SK-N-SH (cell line): ENCODE measurements around the gene PTGFRN. TPM values are rescaled to one million over a fixed set of nuclear protein-coding genes. Genes with fewer than 3 reads are reported as not detected.

Experiments used
- CTCF ChIA-PET: fragments of 300-600, 350-600 bp; formaldehyde crosslinking; extraction: SDS; loops from one replicate; lab custom pipeline; 2021; lab: Yijun Ruan, JAX
- POLR2A ChIA-PET: fragments of 350-600 bp; sonication (Branson Sonifier 250); formaldehyde crosslinking; extraction: SDS; loops from one replicate; lab custom pipeline; 2020; ENCODE audit warnings: antibody characterized with exemption, inconsistent platforms; lab: Yijun Ruan, JAX
- DNase-seq: peaks from one replicate; pipeline ENCODE4 v3.0.0; 2012
- H2AFZ ChIP-seq: fragments of 200-600 bp; sonication (generic); 2 replicates; pipeline ENCODE4 v1.8.1; 2016; ENCODE audit warnings: antibody characterized with exemption, mild to moderate bottlenecking, low read depth
- H3F3A ChIP-seq: fragments of 200-600 bp; sonication (generic); replicated peaks from 2 replicates; pipeline ENCODE3; 2016; ENCODE audit warnings: antibody characterized with exemption, mild to moderate bottlenecking; ENCODE audit not compliant: insufficient read depth
- H3K27ac ChIP-seq, 2 experiments: fragments of 200-500 bp in 1 of 2; fragments of 200-600 bp in 1 of 2; sonication (Bioruptor generic) in 1 of 2; sonication (generic), shearing (Covaris generic) in 1 of 2; 2 replicates each; pipeline versions ENCODE4 v1.5.1 to v1.6.1; 2014 to 2016; ENCODE audit warnings: low read depth in 2 of 2, inconsistent platforms in 1 of 2, low read length in 1 of 2, mild to moderate bottlenecking in 1 of 2, mixed read lengths in 1 of 2
- H3K27me3 ChIP-seq: fragments of 200-600 bp; sonication (generic), shearing (Covaris generic); 2 replicates; pipeline ENCODE4 v1.6.1; 2016; ENCODE audit warnings: mixed run types; ENCODE audit not compliant: insufficient read depth
- H3K36me3 ChIP-seq, 2 experiments: fragments of 200-500 bp in 1 of 2; fragments of 200-600 bp in 1 of 2; sonication (Bioruptor generic) in 1 of 2; sonication (generic) in 1 of 2; replicated peaks in 1 of 2; 2 replicates each; pipeline versions ENCODE3 to v1.5.1; 2014 to 2016; ENCODE audit warnings: low read length in 1 of 2, mild to moderate bottlenecking in 1 of 2; ENCODE audit not compliant: insufficient read depth in 2 of 2, control insufficient read depth in 1 of 2
- H3K4me1 ChIP-seq, 2 experiments: fragments of 200-500 bp in 1 of 2; fragments of 200-600 bp in 1 of 2; sonication (Bioruptor generic) in 1 of 2; sonication (generic), shearing (Covaris generic) in 1 of 2; 2 replicates each; pipeline versions ENCODE4 v1.5.1 to v1.6.1; 2014 to 2016; ENCODE audit warnings: low read depth in 1 of 2, low read length in 1 of 2, mixed run types in 1 of 2; ENCODE audit not compliant: insufficient read depth in 2 of 2, control insufficient read depth in 1 of 2
- H3K4me2 ChIP-seq: fragments of 200-600 bp; sonication (generic), shearing (Covaris generic); 2 replicates; pipeline ENCODE4 v1.6.1; 2017; ENCODE audit warnings: mixed run types
- H3K4me3 ChIP-seq, 2 experiments: fragments of 200-500 bp in 1 of 2; fragments of 200-600 bp in 1 of 2; sonication (Bioruptor generic) in 1 of 2; sonication (generic), shearing (Covaris generic) in 1 of 2; 2 replicates each; pipeline versions ENCODE4 v1.5.1 to v1.8.1; 2014 to 2016; ENCODE audit warnings: low read depth in 2 of 2, inconsistent platforms in 1 of 2, low read length in 1 of 2, mild to moderate bottlenecking in 1 of 2, mixed read lengths in 1 of 2, moderate library complexity in 1 of 2
- H3K79me2 ChIP-seq: fragments of 200-600 bp; sonication (generic); 2 replicates; pipeline ENCODE4 v1.8.1; 2017; ENCODE audit warnings: mild to moderate bottlenecking; ENCODE audit not compliant: insufficient read depth
- H3K9ac ChIP-seq: fragments of 200-600 bp; sonication (generic); 2 replicates; pipeline ENCODE4 v1.6.1; 2017; ENCODE audit warnings: mixed run types
- H3K9me2 ChIP-seq: fragments of 200-600 bp; sonication (generic); 2 replicates; pipeline ENCODE4 v1.6.1; 2017; ENCODE audit warnings: mixed run types
- H3K9me3 ChIP-seq: fragments of 200-600 bp; sonication (generic); 2 replicates; pipeline ENCODE4 v1.6.1; 2017; ENCODE audit warnings: mixed run types, mild to moderate bottlenecking, moderate library complexity
- H4K20me1 ChIP-seq: fragments of 200-600 bp; sonication (generic); 2 replicates; pipeline ENCODE4 v1.6.1; 2017; ENCODE audit warnings: mild to moderate bottlenecking, mixed run types; ENCODE audit not compliant: insufficient read depth
- CHD2 ChIP-seq: fragments of 150-350 bp; IDR thresholded peaks from 2 replicates; pipeline ENCODE4 v1.6.1; 2018; ENCODE audit warnings: low read length; ENCODE audit not compliant: partially characterized antibody
- EP300 ChIP-seq, 2 experiments: IDR thresholded peaks; 2 replicates each; pipeline versions ENCODE4 v1.4.0 to v1.6.1; 2012; ENCODE audit warnings: borderline replicate concordance in 1 of 2, low read depth in 1 of 2, low read length in 1 of 2
- FOSL2 ChIP-seq: IDR thresholded peaks from 2 replicates; pipeline ENCODE4 v1.4.0; 2012; ENCODE audit warnings: low read depth, mild to moderate bottlenecking, moderate library complexity, borderline replicate concordance
- FOXJ3 ChIP-seq: sonication (generic); formaldehyde crosslinking; IDR thresholded peaks from 2 replicates; pipeline ENCODE4 v1.5.1; 2020; ENCODE audit warnings: mild to moderate bottlenecking, missing genetic modification reagents
- FOXM1 ChIP-seq: IDR thresholded peaks from 2 replicates; pipeline ENCODE4 v1.4.0; 2012; ENCODE audit warnings: low read depth, mild to moderate bottlenecking
- GABPA ChIP-seq: IDR thresholded peaks from 2 replicates; pipeline ENCODE4 v1.4.0; 2012; ENCODE audit warnings: low read depth, mild to moderate bottlenecking
- MXI1 ChIP-seq: IDR thresholded peaks from 2 replicates; pipeline ENCODE4 v1.6.1; 2012; ENCODE audit warnings: mild to moderate bottlenecking, low read depth, low read length, improper control_type of control experiment
- RAD21 ChIP-seq: IDR thresholded peaks from 2 replicates; pipeline ENCODE4 v1.6.1; 2012; ENCODE audit warnings: mild to moderate bottlenecking, low read length
- RFX5 ChIP-seq: IDR thresholded peaks from 2 replicates; pipeline ENCODE4 v1.6.1; 2012; ENCODE audit warnings: mild to moderate bottlenecking, improper control_type of control experiment, low read length
- SIN3A ChIP-seq: IDR thresholded peaks from 2 replicates; pipeline ENCODE4 v1.6.1; 2012; ENCODE audit warnings: low read depth, mild to moderate bottlenecking, low read length, moderate library complexity, borderline replicate concordance
- SMC3 ChIP-seq: IDR thresholded peaks from 2 replicates; pipeline ENCODE4 v1.6.1; 2012; ENCODE audit warnings: low read depth, low read length, improper control_type of control experiment
- TAF1 ChIP-seq: IDR thresholded peaks from 2 replicates; pipeline ENCODE4 v1.6.1; 2012; ENCODE audit warnings: low read depth, mild to moderate bottlenecking, low read length, moderate library complexity, borderline replicate concordance
- YY1 ChIP-seq: IDR thresholded peaks from 2 replicates; pipeline ENCODE4 v1.4.0; 2012; ENCODE audit warnings: low read depth, mild to moderate bottlenecking
- WGBS: methylation state at CpG from one replicate; pipeline ENCODE4 v1.1.6; 2017; ENCODE audit warnings: low lambda C conversion rate; 5-methylcytosine and 5-hydroxymethylcytosine counted together
- polyA plus RNA-seq, 3 experiments: library from polyadenylated mRNA; depleted of rRNA; stranded (reverse); fragments of >200 nt; gene quantifications; 2 replicates each; pipeline ENCODE4 v1.2.3, GENCODE V29; 2012
- TF ChIP-seq, protein P1 (sequence below): IDR thresholded peaks from 2 replicates; pipeline ENCODE4 v1.4.0; 2012; ENCODE audit warnings: low read depth
- TF ChIP-seq, protein P2 (sequence below): IDR thresholded peaks from 2 replicates; pipeline ENCODE4 v1.6.1; 2012; ENCODE audit warnings: mild to moderate bottlenecking, low read depth, low read length, moderate library complexity
- TF ChIP-seq, protein P3 (sequence below): IDR thresholded peaks from 2 replicates; pipeline ENCODE4 v1.4.0; 2012; ENCODE audit warnings: low read depth, borderline replicate concordance
- TF ChIP-seq, protein P4 (sequence below): fragments of 150-350 bp; IDR thresholded peaks from 2 replicates; pipeline ENCODE4 v1.6.1; 2017; ENCODE audit warnings: antibody characterized with exemption, low read length, low read depth, borderline replicate concordance

PTGFRN gene
- polyA plus RNA-seq, 1 of the 3 experiments (the other 2 are of a cell fraction), result 22.4 TPM

DNA sequence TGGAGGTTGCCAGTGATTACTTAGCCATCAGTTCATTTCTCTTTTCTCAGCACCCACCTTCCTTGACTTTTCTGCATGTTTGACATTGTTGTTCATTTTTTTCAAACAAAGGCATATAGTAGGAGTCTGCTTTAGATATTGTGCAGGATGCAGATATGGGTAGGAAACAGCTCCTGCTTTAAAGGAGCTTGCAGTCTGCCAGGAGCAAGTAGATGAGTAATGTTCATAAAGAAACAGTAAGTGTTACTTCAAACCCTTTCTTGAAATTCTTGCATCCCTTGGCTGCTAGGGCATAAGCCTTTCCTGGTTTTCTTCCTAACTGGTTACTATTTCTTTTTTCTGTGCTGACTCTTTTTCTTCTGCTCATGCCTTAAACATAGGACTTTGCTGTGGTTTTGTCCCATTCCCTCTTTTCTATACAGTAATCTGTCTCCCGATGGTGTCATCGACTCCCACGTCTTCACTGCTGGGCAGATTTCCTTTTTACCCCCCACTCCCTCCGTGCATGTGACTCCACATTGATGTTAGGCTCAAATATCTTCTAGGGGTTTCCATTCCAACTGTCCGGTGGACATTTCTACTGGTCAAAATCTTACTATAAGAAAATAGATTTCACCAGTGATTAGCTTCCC lies 20.4 kb downstream of the PTGFRN start:
- DNase-seq, result no peak

DNA sequence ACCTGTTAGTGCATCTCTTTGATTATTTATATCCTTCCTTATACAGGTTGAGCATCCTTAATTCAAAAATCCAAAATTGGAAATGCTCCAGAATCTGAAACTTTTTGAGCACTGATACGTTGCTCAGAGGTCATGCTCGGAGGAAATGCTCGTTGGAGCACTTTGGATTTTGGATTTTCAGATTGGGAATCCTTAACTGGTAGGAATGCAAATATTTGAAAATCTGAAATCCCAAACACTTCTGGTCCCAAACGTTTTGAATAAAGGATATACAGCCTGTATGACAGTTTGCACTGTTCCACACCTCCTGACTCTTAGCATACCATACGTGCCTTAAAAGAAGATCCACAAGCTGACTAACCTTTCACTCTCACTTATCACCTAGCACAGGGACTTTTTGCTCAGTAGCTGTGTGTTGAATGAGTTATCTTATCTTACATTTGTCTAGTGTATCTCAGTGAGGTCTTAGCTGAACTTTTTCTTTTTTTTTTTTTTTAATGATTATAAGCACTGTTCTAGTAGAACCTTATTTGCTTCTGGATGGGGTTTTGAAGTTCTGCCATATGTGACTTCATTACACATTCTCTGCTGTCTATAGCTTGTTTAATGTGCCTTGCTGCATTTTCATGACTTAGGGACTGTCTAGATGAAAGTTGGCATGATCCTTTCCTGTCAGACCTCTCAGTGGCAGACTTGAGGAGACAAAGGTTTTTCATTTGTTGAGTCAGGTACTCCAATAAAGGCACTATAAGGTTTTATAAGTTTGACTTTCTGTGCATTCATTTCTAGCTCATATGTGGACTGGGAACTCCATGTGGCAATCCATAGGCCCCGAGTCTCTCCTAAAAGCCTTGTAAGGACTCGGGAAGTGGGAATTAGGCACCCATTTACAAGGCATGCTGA lies 21.6 kb downstream of the PTGFRN start:
- DNase-seq, result no peak
- Histone ChIP-seq H3K4me2 (no peak overlapping the region), H4K20me1 (no peaks in the 10 kb centered on the region), H2AFZ (no peak overlapping the region), H3K4me3 (no peak overlapping the region), H3K36me3 (no peaks in the 10 kb centered on the region), H3K9me3 (no peaks in the 10 kb centered on the region), H3K79me2 (no peaks in the 10 kb centered on the region), H3K9me2 (no peaks in the 10 kb centered on the region), H3K4me1 (peaks cover 0 to 15% of the 10 kb centered on the region in 2 experiments; a peak in 1 of 4 replicates), H3K27ac (no peak overlapping the region), H3F3A (no peaks in the 10 kb centered on the region), H3K9ac (no peak overlapping the region), H3K27me3 (no peaks in the 10 kb centered on the region)
- ChIA-PET POLR2A (no interaction called here), CTCF (interaction anchor here (0.9 to 1.2 kb wide), 4 partner anchors 17 to 357 kb away, joined by 3 read pairs; no protein-coding TSS in a partner anchor)
- TF ChIP-seq, protein P1, sequence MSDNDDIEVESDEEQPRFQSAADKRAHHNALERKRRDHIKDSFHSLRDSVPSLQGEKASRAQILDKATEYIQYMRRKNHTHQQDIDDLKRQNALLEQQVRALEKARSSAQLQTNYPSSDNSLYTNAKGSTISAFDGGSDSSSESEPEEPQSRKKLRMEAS, result no peak
- TF ChIP-seq, protein P2, sequence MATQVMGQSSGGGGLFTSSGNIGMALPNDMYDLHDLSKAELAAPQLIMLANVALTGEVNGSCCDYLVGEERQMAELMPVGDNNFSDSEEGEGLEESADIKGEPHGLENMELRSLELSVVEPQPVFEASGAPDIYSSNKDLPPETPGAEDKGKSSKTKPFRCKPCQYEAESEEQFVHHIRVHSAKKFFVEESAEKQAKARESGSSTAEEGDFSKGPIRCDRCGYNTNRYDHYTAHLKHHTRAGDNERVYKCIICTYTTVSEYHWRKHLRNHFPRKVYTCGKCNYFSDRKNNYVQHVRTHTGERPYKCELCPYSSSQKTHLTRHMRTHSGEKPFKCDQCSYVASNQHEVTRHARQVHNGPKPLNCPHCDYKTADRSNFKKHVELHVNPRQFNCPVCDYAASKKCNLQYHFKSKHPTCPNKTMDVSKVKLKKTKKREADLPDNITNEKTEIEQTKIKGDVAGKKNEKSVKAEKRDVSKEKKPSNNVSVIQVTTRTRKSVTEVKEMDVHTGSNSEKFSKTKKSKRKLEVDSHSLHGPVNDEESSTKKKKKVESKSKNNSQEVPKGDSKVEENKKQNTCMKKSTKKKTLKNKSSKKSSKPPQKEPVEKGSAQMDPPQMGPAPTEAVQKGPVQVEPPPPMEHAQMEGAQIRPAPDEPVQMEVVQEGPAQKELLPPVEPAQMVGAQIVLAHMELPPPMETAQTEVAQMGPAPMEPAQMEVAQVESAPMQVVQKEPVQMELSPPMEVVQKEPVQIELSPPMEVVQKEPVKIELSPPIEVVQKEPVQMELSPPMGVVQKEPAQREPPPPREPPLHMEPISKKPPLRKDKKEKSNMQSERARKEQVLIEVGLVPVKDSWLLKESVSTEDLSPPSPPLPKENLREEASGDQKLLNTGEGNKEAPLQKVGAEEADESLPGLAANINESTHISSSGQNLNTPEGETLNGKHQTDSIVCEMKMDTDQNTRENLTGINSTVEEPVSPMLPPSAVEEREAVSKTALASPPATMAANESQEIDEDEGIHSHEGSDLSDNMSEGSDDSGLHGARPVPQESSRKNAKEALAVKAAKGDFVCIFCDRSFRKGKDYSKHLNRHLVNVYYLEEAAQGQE, result no peak
- TF ChIP-seq GABPA (no peak), MXI1 (no peak), YY1 (no peak), SIN3A (no peak)
- WGBS, result 71% methylated on average over 7 of the region's 7 CpGs

More for the DNA sequence above, 20.4 kb downstream of the PTGFRN start:
- no peak overlapping the region for H3K4me2 ChIP-seq
- ChIA-PET POLR2A (no interaction called here), CTCF (interaction anchor here (1.0 to 1.2 kb wide), 2 partner anchors 76 to 355 kb away, joined by 3 read pairs; no protein-coding TSS in a partner anchor)
- peaks cover 0 to 19% of the 10 kb centered on the region in 2 experiments; a peak in 1 of 4 replicates for H3K4me1 ChIP-seq
- 81% methylated on average over 5 of the region's 5 CpGs for whole genome bisulfite sequencing
- H3K79me2 ChIP-seq, result no peaks in the 10 kb centered on the region
- H3K9me2 ChIP-seq, result no peaks in the 10 kb centered on the region
- H3K36me3 ChIP-seq, result no peaks in the 10 kb centered on the region
- no peak overlapping the region for H3K27ac ChIP-seq
- H3K9me3 ChIP-seq, result no peaks in the 10 kb centered on the region
- H4K20me1 ChIP-seq, result no peaks in the 10 kb centered on the region
- H3K9ac ChIP-seq, result no peak overlapping the region
- no peaks in the 10 kb centered on the region for H3F3A ChIP-seq
- TF ChIP-seq, protein P3, sequence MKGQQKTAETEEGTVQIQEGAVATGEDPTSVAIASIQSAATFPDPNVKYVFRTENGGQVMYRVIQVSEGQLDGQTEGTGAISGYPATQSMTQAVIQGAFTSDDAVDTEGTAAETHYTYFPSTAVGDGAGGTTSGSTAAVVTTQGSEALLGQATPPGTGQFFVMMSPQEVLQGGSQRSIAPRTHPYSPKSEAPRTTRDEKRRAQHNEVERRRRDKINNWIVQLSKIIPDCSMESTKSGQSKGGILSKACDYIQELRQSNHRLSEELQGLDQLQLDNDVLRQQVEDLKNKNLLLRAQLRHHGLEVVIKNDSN, result no peak
- no peak for TF ChIP-seq TAF1
- no peak for TF ChIP-seq FOXM1
- TF ChIP-seq RAD21, result no peak
- no peak for TF ChIP-seq FOSL2
- TF ChIP-seq SMC3, result no peak
- TF ChIP-seq, protein P4, sequence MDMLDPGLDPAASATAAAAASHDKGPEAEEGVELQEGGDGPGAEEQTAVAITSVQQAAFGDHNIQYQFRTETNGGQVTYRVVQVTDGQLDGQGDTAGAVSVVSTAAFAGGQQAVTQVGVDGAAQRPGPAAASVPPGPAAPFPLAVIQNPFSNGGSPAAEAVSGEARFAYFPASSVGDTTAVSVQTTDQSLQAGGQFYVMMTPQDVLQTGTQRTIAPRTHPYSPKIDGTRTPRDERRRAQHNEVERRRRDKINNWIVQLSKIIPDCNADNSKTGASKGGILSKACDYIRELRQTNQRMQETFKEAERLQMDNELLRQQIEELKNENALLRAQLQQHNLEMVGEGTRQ, result no peak
- no peak for TF ChIP-seq RFX5
- TF ChIP-seq FOXJ3 (CRISPR knock-in tag), result no peak
- no peak for TF ChIP-seq EP300 (IDR thresholded peaks at IDR 0.05; ENCODE audit: borderline replicate concordance in 1 of 2, low read depth in 1 of 2, low read length in 1 of 2)
- no peak for TF ChIP-seq CHD2
- TF ChIP-seq, all 33 proteins: peak for 0
- Histone ChIP-seq H2AFZ (no peak overlapping the region), H3K4me3 (no peak overlapping the region), H3K27me3 (no peaks in the 10 kb centered on the region)
